ENCODE measurements around the gene MOSPD3.

Gene MOSPD3

GRCh38 chr7:100565133-100565571 lies 47.2 kb upstream of the MOSPD3 start:
- no peaks in the 10 kb centered on the region for H3K27me3 ChIP-seq (ENCODE audit: insufficient read depth, poor library complexity, severe bottlenecking)
- TF ChIP-seq REST (IDR thresholded peaks at IDR 0.05; ENCODE audit: insufficient replicate concordance, low read depth) (no peak), SPI1 (IDR thresholded peaks at IDR 0.05; ENCODE audit: borderline replicate concordance, low read depth) (no peak), GABPA (IDR thresholded peaks at IDR 0.05; ENCODE audit: low read depth) (no peak), CTCF (IDR thresholded peaks at IDR 0.05; ENCODE audit: insufficient read depth, low read length) (no peak), POLR2AphosphoS5 (IDR thresholded peaks at IDR 0.05; ENCODE audit: low read depth) (no peak)
- H3K27ac ChIP-seq (replicated peaks): no peak overlapping the region

GRCh38 chr7:100566018-100566531 lies 46.3 kb upstream of the MOSPD3 start:
- TF ChIP-seq POLR2AphosphoS5 (IDR thresholded peaks at IDR 0.05; ENCODE audit: low read depth) (no peak), SPI1 (IDR thresholded peaks at IDR 0.05; ENCODE audit: borderline replicate concordance, low read depth) (no peak), GABPA (IDR thresholded peaks at IDR 0.05; ENCODE audit: low read depth) (no peak), CTCF (IDR thresholded peaks at IDR 0.05; ENCODE audit: insufficient read depth, low read length) (no peak)
- Histone ChIP-seq H3K4me3 (replicated peaks; ENCODE audit: insufficient read depth, low read length) (no peak overlapping the region), H3K27me3 (ENCODE audit: insufficient read depth, poor library complexity, severe bottlenecking) (peaks cover 3% of the 10 kb centered on the region), H3K27ac (replicated peaks) (no peak overlapping the region)
- DNase-seq (ENCODE audit: low read depth in 1 of 2, low spot score in 1 of 2): no peak

More at GRCh38 chr7:100565133-100565571, 47.2 kb upstream of the MOSPD3 start:
- H3K4me3 ChIP-seq (replicated peaks; ENCODE audit: insufficient read depth, low read length): no peak overlapping the region
- DNase-seq (ENCODE audit: low read depth in 1 of 2, low spot score in 1 of 2): no peak

- H3K4me3 ChIP-seq (replicated peaks; ENCODE audit: insufficient read depth, low read length): no peak overlapping the region
- no peak for DNase-seq (ENCODE audit: low read depth in 1 of 2, low spot score in 1 of 2)
- TF ChIP-seq GABPA (IDR thresholded peaks at IDR 0.05; ENCODE audit: low read depth) (no peak), SPI1 (IDR thresholded peaks at IDR 0.05; ENCODE audit: borderline replicate concordance, low read depth) (no peak), REST (IDR thresholded peaks at IDR 0.05; ENCODE audit: insufficient replicate concordance, low read depth) (no peak), CTCF (IDR thresholded peaks at IDR 0.05; ENCODE audit: insufficient read depth, low read length) (no peak)
- H3K27me3 ChIP-seq (ENCODE audit: insufficient read depth, poor library complexity, severe bottlenecking): peaks cover 3% of the 10 kb centered on the region
- H3K27ac ChIP-seq (replicated peaks): no peak overlapping the region
Measured at GRCh38 chr7:100567031-100567730, 45.2 kb upstream of the MOSPD3 start.
